ENCODE results near the gene PIGU. TPM values are rescaled to one million over a fixed set of nuclear protein-coding genes. Genes with fewer than 3 reads are reported as not detected.

The PIGU gene
- total and polyA plus RNA-seq, 2 of the 13 experiments (the other 11 are each of a cell fraction or from before 2014, with no cell fraction given), result 45.5 to 231 TPM

- TF ChIP-seq TCF7L2 (IDR thresholded peaks at IDR 0.05; ENCODE audit: low read depth, low read length) (no peak), PPARG (CRISPR knock-in tag; conservative IDR thresholded peaks at IDR 0.05) (peak; percentile 8; the same call in 1 of the 2 replicates), ZBED4 (CRISPR knock-in tag; IDR thresholded peaks at IDR 0.05; ENCODE audit: borderline replicate concordance) (peak; percentile 68), NFKBIZ (CRISPR knock-in tag; IDR thresholded peaks at IDR 0.05) (0 out of 2 replicates have a peak, but pooled peaks have one; percentile 50), ZNF382 (CRISPR knock-in tag; IDR thresholded peaks at IDR 0.05; ENCODE audit: borderline replicate concordance) (no peak), GLMP (CRISPR knock-in tag; IDR thresholded peaks at IDR 0.05; ENCODE audit: borderline replicate concordance) (no peak), IRF9 (CRISPR knock-in tag; IDR thresholded peaks at IDR 0.05; ENCODE audit: borderline replicate concordance) (peak; percentile 16; the same call in 1 of the 2 replicates), U2AF1 (optimal IDR thresholded peaks at IDR 0.05; ENCODE audit: low read depth, low read length) (no peak), MLX (CRISPR knock-in tag; IDR thresholded peaks at IDR 0.05) (no peak), ISL2 (CRISPR knock-in tag; IDR thresholded peaks at IDR 0.05) (peak; percentile 32), FLYWCH1 (CRISPR knock-in tag; IDR thresholded peaks at IDR 0.05) (no peak), ZBTB38 (CRISPR knock-in tag; IDR thresholded peaks at IDR 0.05) (peak; percentile 37; the same call in 1 of the 2 replicates), MEF2D (CRISPR knock-in tag; IDR thresholded peaks at IDR 0.05) (peak; percentile 59; the same call in 1 of the 2 replicates), ESRRA (CRISPR knock-in tag; IDR thresholded peaks at IDR 0.05; ENCODE audit: low read depth) (no peak), ZBTB25 (CRISPR knock-in tag; IDR thresholded peaks at IDR 0.05) (peak; percentile 23; the same call in 1 of the 2 replicates), KDM3A (CRISPR knock-in tag; IDR thresholded peaks at IDR 0.05; ENCODE audit: low read depth) (0 out of 2 replicates have a peak, but pooled peaks have one; percentile 14), LCORL (IDR thresholded peaks at IDR 0.05) (peak; percentile 87), LCORL (CRISPR knock-in tag; IDR thresholded peaks at IDR 0.05) (peak; percentile 48), ZNF639 (CRISPR knock-in tag; conservative IDR thresholded peaks at IDR 0.05) (0 out of 2 replicates have a peak, but pooled peaks have one; percentile 39), RFXANK (CRISPR knock-in tag; IDR thresholded peaks at IDR 0.05) (peak; percentile 55; the same call in 1 of the 2 replicates)
These were observed 30.3 kb upstream of the PIGU start (continued) for GRCh38 chr20:34706912-34707784.
